H9 (cell line): ENCODE measurements around the gene NDUFAF2. TPM values are rescaled to one million over a fixed set of nuclear protein-coding genes. Genes with fewer than 3 reads are reported as not detected.

Experiments used
- DNase-seq: peaks from one replicate; pipeline ENCODE4 v3.0.0-alpha.2; 2017
- H2AFZ ChIP-seq: one replicate; pipeline ENCODE4 v1.6.1; 2013; ENCODE audit warnings: mild to moderate bottlenecking, low read length, control low read depth, moderate library complexity
- H2AK5ac ChIP-seq: 2 replicates; pipeline ENCODE4 v1.6.1; 2013; ENCODE audit warnings: low read length, control low read depth, mixed read lengths; ENCODE audit not compliant: insufficient read length
- H2BK120ac ChIP-seq: one replicate; pipeline ENCODE4 v1.6.1; 2013; ENCODE audit warnings: low read depth, mild to moderate bottlenecking, low read length, control low read depth, inconsistent platforms; ENCODE audit not compliant: poor library complexity, severe bottlenecking
- H2BK12ac ChIP-seq: 2 replicates; pipeline ENCODE4 v1.6.1; 2013; ENCODE audit warnings: low read length, control low read depth, mixed read lengths, low read depth; ENCODE audit not compliant: insufficient read length
- H2BK15ac ChIP-seq: 2 replicates; pipeline ENCODE4 v1.6.1; 2013; ENCODE audit warnings: low read depth, low read length, control low read depth
- H2BK20ac ChIP-seq: one replicate; pipeline ENCODE4 v1.6.1; 2013; ENCODE audit warnings: low read depth, mild to moderate bottlenecking, low read length, control low read depth, inconsistent platforms; ENCODE audit not compliant: poor library complexity, severe bottlenecking
- H2BK5ac ChIP-seq: 2 replicates; pipeline ENCODE4 v1.6.1; 2013; ENCODE audit warnings: low read length, control low read depth, mixed read lengths; ENCODE audit not compliant: insufficient read length
- H3K14ac ChIP-seq: 2 replicates; pipeline ENCODE4 v1.6.1; 2013; ENCODE audit warnings: low read length, control low read depth; ENCODE audit not compliant: insufficient read depth
- H3K18ac ChIP-seq: 2 replicates; pipeline ENCODE4 v1.6.1; 2013; ENCODE audit warnings: low read depth, mild to moderate bottlenecking, mixed read lengths, low read length, control low read depth; ENCODE audit not compliant: insufficient read length
- H3K23ac ChIP-seq: 2 replicates; pipeline ENCODE4 v1.6.1; 2013; ENCODE audit warnings: low read length, control low read depth, mixed read lengths, low read depth; ENCODE audit not compliant: insufficient read length
- H3K23me2 ChIP-seq: 2 replicates; pipeline ENCODE4 v1.6.1; 2013; ENCODE audit warnings: low read depth, mild to moderate bottlenecking, mixed read lengths, low read length, control low read depth; ENCODE audit not compliant: insufficient read length, poor library complexity, severe bottlenecking
- H3K27ac ChIP-seq: 2 replicates; pipeline ENCODE4 v1.5.1; 2013; ENCODE audit warnings: low read length, control low read depth, mixed read lengths, low read depth; ENCODE audit not compliant: insufficient read length
- H3K27me3 ChIP-seq: 2 replicates; pipeline ENCODE4 v1.6.1; 2013; ENCODE audit warnings: low read length, control low read depth, inconsistent platforms; ENCODE audit not compliant: insufficient read depth
- H3K4ac ChIP-seq: 2 replicates; pipeline ENCODE4 v1.6.1; 2013; ENCODE audit warnings: low read depth, mild to moderate bottlenecking, control low read depth, inconsistent platforms, low read length, moderate library complexity
- H3K4me1 ChIP-seq: 2 replicates; pipeline ENCODE4 v1.6.1; 2013; ENCODE audit warnings: low read length, control low read depth, inconsistent platforms; ENCODE audit not compliant: insufficient read depth
- H3K4me2 ChIP-seq: 2 replicates; pipeline ENCODE4 v1.6.1; 2013; ENCODE audit warnings: low read length, control low read depth, mixed read lengths; ENCODE audit not compliant: insufficient read length, insufficient read depth
- H3K56ac ChIP-seq: 2 replicates; pipeline ENCODE4 v1.6.1; 2013; ENCODE audit warnings: low read depth, mild to moderate bottlenecking, mixed read lengths, low read length, control low read depth; ENCODE audit not compliant: insufficient read length
- H3K79me1 ChIP-seq: 2 replicates; pipeline ENCODE4 v1.6.1; 2013; ENCODE audit warnings: low read depth, mild to moderate bottlenecking, moderate library complexity, low read length, control low read depth, inconsistent platforms; ENCODE audit not compliant: insufficient read depth, poor library complexity, severe bottlenecking
- H3K79me2 ChIP-seq: 2 replicates; pipeline ENCODE4 v1.6.1; 2013; ENCODE audit warnings: low read length, control low read depth, inconsistent platforms; ENCODE audit not compliant: insufficient read depth
- H3K9ac ChIP-seq: 2 replicates; pipeline ENCODE4 v1.6.1; 2013; ENCODE audit warnings: low read length, control low read depth, mixed read lengths; ENCODE audit not compliant: insufficient read length; ENCODE audit errors: extremely low read depth
- H3K9me3 ChIP-seq: one replicate; pipeline ENCODE4 v1.6.1; 2013; ENCODE audit warnings: low read depth, low read length, inconsistent platforms; ENCODE audit not compliant: control insufficient read depth
- H3T11ph ChIP-seq: one replicate; pipeline ENCODE4 v1.6.1; 2013; ENCODE audit warnings: mild to moderate bottlenecking, low read length, control low read depth, inconsistent platforms
- H4K20me1 ChIP-seq: one replicate; pipeline ENCODE4 v1.6.1; 2013; ENCODE audit not compliant: control insufficient read depth, insufficient read length, insufficient read depth
- H4K5ac ChIP-seq: 2 replicates; pipeline ENCODE4 v1.6.1; 2013; ENCODE audit warnings: low read depth, mild to moderate bottlenecking, mixed read lengths, low read length, control low read depth; ENCODE audit not compliant: insufficient read length
- H4K8ac ChIP-seq: replicated peaks from 2 replicates; pipeline ENCODE4 v1.6.1; 2013; ENCODE audit warnings: low read length, control low read depth, mixed read lengths, low read depth; ENCODE audit not compliant: insufficient read length
- H4K91ac ChIP-seq: 2 replicates; pipeline ENCODE4 v1.6.1; 2013; ENCODE audit warnings: low read depth, mild to moderate bottlenecking, moderate library complexity, mixed read lengths, low read length, control low read depth; ENCODE audit not compliant: insufficient read length
- H3K27ac Mint-ChIP-seq, 3 experiments: 2 replicates in 2 of 3; 3 replicates in 1 of 3; pipeline ENCODE4 v1.8.0; 2020 to 2021; ENCODE audit warnings: mixed read lengths in 3 of 3, mild to moderate bottlenecking in 1 of 3, moderate library complexity in 1 of 3
- H3K27me3 Mint-ChIP-seq: 2 replicates; pipeline ENCODE4 v1.8.0; 2021; ENCODE audit warnings: low read depth, mild to moderate bottlenecking, moderate library complexity, mixed read lengths
- H3K36me3 Mint-ChIP-seq, 3 experiments: 2 replicates in 2 of 3; 3 replicates in 1 of 3; pipeline ENCODE4 v1.8.0; 2020 to 2021; ENCODE audit warnings: low read depth in 3 of 3, mixed read lengths in 3 of 3; ENCODE audit not compliant: insufficient read depth in 1 of 3
- H3K4me1 Mint-ChIP-seq, 2 experiments: 2 replicates each; pipeline ENCODE4 v1.8.0; 2020; ENCODE audit warnings: mixed read lengths in 2 of 2
- H3K4me3 Mint-ChIP-seq, 2 experiments: 2 replicates in 1 of 2; 3 replicates in 1 of 2; pipeline ENCODE4 v1.8.0; 2020 to 2021; ENCODE audit warnings: mild to moderate bottlenecking in 2 of 2, mixed read lengths in 2 of 2, moderate library complexity in 1 of 2
- H3K9me3 Mint-ChIP-seq, 2 experiments: 2 replicates in 1 of 2; 3 replicates in 1 of 2; pipeline ENCODE4 v1.8.0; 2020; ENCODE audit warnings: mild to moderate bottlenecking in 2 of 2, mixed read lengths in 2 of 2, moderate library complexity in 1 of 2
- CTCF ChIP-seq: fragments of 200-600 bp; sonication (generic); conservative IDR thresholded peaks from 3 replicates; pipeline ENCODE4 v1.8.0; 2021; ENCODE audit warnings: antibody characterized with exemption, mild to moderate bottlenecking
- WGBS: extraction: QIAGEN DNeasy Blood & Tissue Kit; methylation state at CpG from one replicate; pipeline ENCODE4 v1.1.7; 2013; ENCODE audit warnings: missing lambda C conversion rate, low lambda C conversion rate, mixed read lengths; ENCODE audit not compliant: insufficient read length; ENCODE audit errors: extremely low coverage; 5-methylcytosine and 5-hydroxymethylcytosine counted together
- total RNA-seq: library from RNA; stranded (reverse); gene quantifications from 2 replicates; pipeline ENCODE4 v1.2.1, GENCODE V29; 2021

The NDUFAF2 gene
- total RNA-seq, 1 experiment from 2014 or later: 31.4 TPM

DNA sequence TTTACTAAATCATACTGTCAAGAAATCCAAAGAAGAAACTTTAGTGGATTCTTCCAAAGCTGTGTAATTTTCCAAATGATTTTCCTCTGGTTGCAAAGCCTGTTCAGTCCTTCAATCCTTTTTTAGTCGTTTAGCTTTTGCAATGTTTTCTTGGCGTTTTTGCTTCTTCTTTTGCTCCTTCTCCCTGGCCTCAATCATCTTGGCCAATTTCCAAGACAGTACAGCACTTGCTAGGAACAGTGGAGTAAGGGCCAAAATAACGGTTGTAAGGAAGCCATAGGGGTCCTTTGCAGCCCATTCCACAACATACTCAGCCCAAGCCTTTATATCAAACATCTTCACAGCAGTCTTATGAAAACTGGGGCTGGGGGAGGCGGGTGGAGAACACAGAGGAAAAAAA lies 214.8 kb downstream of the NDUFAF2 start:
- H3K4me1 ChIP-seq: no peaks in the 10 kb centered on the region
- peaks cover 6% of the 10 kb centered on the region for H3K9me3 ChIP-seq
- H3K27me3 ChIP-seq: no peaks in the 10 kb centered on the region
- no peak for TF ChIP-seq CTCF
- H2AFZ ChIP-seq: no peak overlapping the region
- no peak overlapping the region for H3K18ac ChIP-seq
- no peak overlapping the region for H3T11ph ChIP-seq
- no peak overlapping the region for H3K27ac ChIP-seq
- no peak overlapping the region for H2BK15ac ChIP-seq
- H3K9ac ChIP-seq: no peak overlapping the region
- Mint-ChIP-seq H3K27ac (no peak overlapping the region), H3K27me3 (no peaks in the 10 kb centered on the region), H3K36me3 (peaks cover 27 to 54% (median 52%) of the 10 kb centered on the region in 3 experiments), H3K4me3 (0 out of 5 replicates have a peak overlapping the region, but pooled peaks of 1 of the 2 experiments have one; percentile 17), H3K4me1 (peaks cover 18 to 22% of the 10 kb centered on the region in 2 experiments), H3K9me3 (peaks cover 7 to 10% of the 10 kb centered on the region in 2 experiments; a peak in 4 of 5 replicates)
- peaks cover 5% of the 10 kb centered on the region for H3K23me2 ChIP-seq
- no peak overlapping the region for H2BK120ac ChIP-seq
- no peak overlapping the region for H4K91ac ChIP-seq
- no peak for DNase-seq
- no peak overlapping the region for H3K4me2 ChIP-seq
- no peak overlapping the region for H2AK5ac ChIP-seq
- no peak overlapping the region for H2BK12ac ChIP-seq
- no CpG with 5 or more reads among the region's 4 CpGs for WGBS
- peaks cover 7% of the 10 kb centered on the region; the same call in 1 of the 2 replicates for H3K79me2 ChIP-seq
- peaks cover 2% of the 10 kb centered on the region for H3K79me1 ChIP-seq
- no peak overlapping the region for H4K5ac ChIP-seq
- H3K56ac ChIP-seq: no peak overlapping the region
- H2BK20ac ChIP-seq: no peak overlapping the region
- no peaks in the 10 kb centered on the region for H4K20me1 ChIP-seq
- no peak overlapping the region for H3K4ac ChIP-seq
- H2BK5ac ChIP-seq: no peak overlapping the region
- H3K23ac ChIP-seq: no peak overlapping the region
- no peak overlapping the region for H3K14ac ChIP-seq
- H4K8ac ChIP-seq: no peak overlapping the region
